DOHH2 (cell line): Measurements from ENCODE around the gene CNTLN.

Source experiments
- H3F3A ChIP-seq: fragments of 200-600 bp; sonication (generic), shearing (Covaris generic); 2 replicates; pipeline ENCODE4 v1.6.0; 2016; ENCODE audit warnings: antibody characterized with exemption, mild to moderate bottlenecking; ENCODE audit not compliant: control insufficient read depth, insufficient read depth
- H3K27ac ChIP-seq: fragments of 200-600 bp; sonication (generic); 2 replicates; pipeline ENCODE4 v1.5.1; 2014; ENCODE audit warnings: low read depth, mild to moderate bottlenecking, low read length, moderate library complexity
- H3K27me3 ChIP-seq: fragments of 200-600 bp; sonication (generic); 2 replicates; pipeline ENCODE4 v1.6.1; 2014; ENCODE audit warnings: mild to moderate bottlenecking, low read length, mixed read lengths; ENCODE audit not compliant: control insufficient read depth
- H3K36me3 ChIP-seq: fragments of 200-600 bp; sonication (generic); 2 replicates; pipeline ENCODE4 v1.6.1; 2014; ENCODE audit warnings: mild to moderate bottlenecking, low read length, moderate library complexity, mixed read lengths; ENCODE audit not compliant: control insufficient read depth
- H3K4me1 ChIP-seq: fragments of 200-600 bp; sonication (generic); 2 replicates; pipeline ENCODE4 v1.6.1; 2014; ENCODE audit warnings: mild to moderate bottlenecking, low read length, mixed read lengths; ENCODE audit not compliant: control insufficient read depth
- H3K4me2 ChIP-seq: fragments of 200-600 bp; sonication (generic); 2 replicates; pipeline ENCODE4 v1.6.0; 2014; ENCODE audit warnings: mild to moderate bottlenecking, low read length, moderate library complexity
- H3K4me3 ChIP-seq: fragments of 200-600 bp; sonication (generic); 2 replicates; pipeline ENCODE4 v1.5.1; 2014; ENCODE audit warnings: mild to moderate bottlenecking, low read length, mixed read lengths
- H3K79me2 ChIP-seq: fragments of 200-600 bp; sonication (generic); 2 replicates; pipeline ENCODE4 v1.6.1; 2014; ENCODE audit warnings: mild to moderate bottlenecking, low read length, mixed read lengths; ENCODE audit not compliant: control insufficient read depth
- H3K9me2 ChIP-seq: fragments of 200-600 bp; sonication (generic); replicated peaks from 2 replicates; pipeline ENCODE4 v1.6.1; 2014; ENCODE audit warnings: mild to moderate bottlenecking, low read length, mixed read lengths; ENCODE audit not compliant: control insufficient read depth
- H3K9me3 ChIP-seq: fragments of 200-600 bp; sonication (generic); 2 replicates; pipeline ENCODE4 v1.6.1; 2014; ENCODE audit warnings: antibody characterized with exemption, low read length, mixed read lengths; ENCODE audit not compliant: control insufficient read depth, insufficient read depth
- H4K20me1 ChIP-seq: fragments of 200-600 bp; sonication (generic); 2 replicates; pipeline ENCODE4 v1.6.0; 2014; ENCODE audit warnings: low read depth, mild to moderate bottlenecking, antibody characterized with exemption, low read length, moderate library complexity; ENCODE audit not compliant: control insufficient read depth, insufficient read depth
- CTCF ChIP-seq: fragments of 200-600 bp; sonication (generic); IDR thresholded peaks from one replicate; pipeline ENCODE4 v1.5.1; 2014; ENCODE audit warnings: antibody characterized with exemption, mild to moderate bottlenecking, low read depth, low read length; ENCODE audit not compliant: poor library complexity, severe bottlenecking
- EZH2phosphoT487 ChIP-seq: fragments of 200-600 bp; sonication (generic); IDR thresholded peaks from 2 replicates; pipeline ENCODE4 v1.6.1; 2017; ENCODE audit warnings: borderline replicate concordance, mild to moderate bottlenecking, antibody characterized with exemption, low read length, moderate library complexity, mixed read lengths

The CNTLN gene

DNA sequence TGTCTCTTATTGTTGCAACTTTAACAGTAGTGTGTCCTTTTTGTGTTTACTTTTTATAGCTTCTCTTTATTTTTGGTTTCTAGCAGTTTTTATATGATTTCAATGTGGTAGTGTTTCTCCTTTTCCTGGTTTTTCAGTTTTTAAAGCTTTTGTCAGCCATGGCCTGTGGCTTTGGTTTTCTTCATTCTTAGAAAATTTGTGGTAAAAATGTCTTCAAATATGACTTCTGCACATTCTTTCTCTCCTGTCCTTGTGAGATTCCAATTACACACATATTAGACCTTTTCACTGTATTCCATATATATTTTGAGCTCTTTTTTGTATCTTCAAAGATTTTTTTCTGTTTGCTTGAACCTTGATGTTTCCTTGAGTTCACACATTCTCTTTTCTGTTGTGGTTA lies 180.5 kb downstream of the CNTLN start:
- TF ChIP-seq CTCF = no peak
- no peak for TF ChIP-seq EZH2phosphoT487
- Histone ChIP-seq H3K9me2 (no peaks in the 10 kb centered on the region), H3K27me3 (no peaks in the 10 kb centered on the region)

GRCh38 chr9:17318821-17319320 lies 184.0 kb downstream of the CNTLN start:
- Histone ChIP-seq H3K36me3 (no peaks in the 10 kb centered on the region), H3K9me2 (no peaks in the 10 kb centered on the region), H3K79me2 (no peaks in the 10 kb centered on the region), H3K27me3 (no peaks in the 10 kb centered on the region), H3F3A (no peaks in the 10 kb centered on the region), H3K4me3 (no peak overlapping the region), H4K20me1 (no peaks in the 10 kb centered on the region), H3K9me3 (no peaks in the 10 kb centered on the region), H3K4me1 (no peaks in the 10 kb centered on the region), H3K27ac (no peak overlapping the region), H3K4me2 (no peak overlapping the region)
- TF ChIP-seq CTCF (no peak), EZH2phosphoT487 (no peak)

More for the DNA sequence above, 180.5 kb downstream of the CNTLN start:
- no peak overlapping the region for H3K27ac ChIP-seq
- no peaks in the 10 kb centered on the region for H3K4me1 ChIP-seq
- no peak overlapping the region for H3K4me3 ChIP-seq
- no peaks in the 10 kb centered on the region for H3K36me3 ChIP-seq
- no peak overlapping the region for H3K4me2 ChIP-seq
- H3K79me2 ChIP-seq = no peaks in the 10 kb centered on the region
- no peaks in the 10 kb centered on the region for H4K20me1 ChIP-seq
- no peaks in the 10 kb centered on the region for H3K9me3 ChIP-seq
- H3F3A ChIP-seq = no peaks in the 10 kb centered on the region

DNA sequence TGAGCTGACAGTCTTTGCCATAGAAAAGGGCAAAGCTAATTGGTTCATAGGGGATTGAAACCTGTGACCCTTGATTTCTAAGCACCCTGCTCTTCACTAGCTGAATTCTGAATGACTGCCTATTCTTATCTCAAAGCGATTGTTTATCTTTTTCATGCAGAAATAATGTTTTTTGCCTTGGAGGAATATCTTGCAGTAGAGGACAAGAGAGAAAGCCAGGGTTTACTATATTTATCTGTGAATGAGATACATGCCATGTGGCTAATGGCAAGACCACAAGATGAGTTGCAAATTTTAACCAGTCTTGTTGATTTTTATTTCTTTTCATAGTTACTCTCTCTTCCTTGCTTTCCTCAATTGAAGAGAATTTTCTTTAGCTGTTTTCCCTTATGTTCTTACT lies 185.0 kb downstream of the CNTLN start:
- Histone ChIP-seq H3K4me2 (no peak overlapping the region), H3K4me1 (no peaks in the 10 kb centered on the region), H3K79me2 (no peaks in the 10 kb centered on the region), H3K27ac (no peak overlapping the region), H3K9me2 (no peaks in the 10 kb centered on the region), H3K27me3 (no peaks in the 10 kb centered on the region), H3K9me3 (no peaks in the 10 kb centered on the region), H3K36me3 (no peaks in the 10 kb centered on the region), H3K4me3 (no peak overlapping the region), H4K20me1 (no peaks in the 10 kb centered on the region), H3F3A (no peaks in the 10 kb centered on the region)
- TF ChIP-seq EZH2phosphoT487 (no peak), CTCF (no peak)
